Smooth muscle cell (in vitro differentiated cells): ENCODE results near the gene BCS1L. TPM values are rescaled to one million over a fixed set of nuclear protein-coding genes. Genes with fewer than 3 reads are reported as not detected.

ENCODE experiments used
- DNase-seq: peaks from one replicate; lab custom pipeline; 2025; ENCODE audit not compliant: unreplicated experiment; lab: John Stamatoyannopoulos, UW
- H2AFZ ChIP-seq: fragments of 200-600 bp; sonication (generic); 2 replicates; pipeline ENCODE4 v1.6.0; 2016; ENCODE audit warnings: antibody characterized with exemption, low read depth, mild to moderate bottlenecking
- H3F3A ChIP-seq: fragments of 200-600 bp; sonication (generic); 2 replicates; pipeline ENCODE4 v1.6.0; 2017; ENCODE audit warnings: antibody characterized with exemption, low read depth
- H3K27ac ChIP-seq: fragments of 200-600 bp; sonication (generic); 2 replicates; pipeline ENCODE4 v1.5.1; 2016; ENCODE audit warnings: low read depth, mild to moderate bottlenecking
- H3K27me3 ChIP-seq: fragments of 200-600 bp; sonication (generic); 2 replicates; pipeline ENCODE4 v1.6.1; 2016; ENCODE audit warnings: low read depth, mild to moderate bottlenecking
- H3K36me3 ChIP-seq: fragments of 200-600 bp; sonication (generic); 2 replicates; pipeline ENCODE4 v1.5.1; 2016; ENCODE audit warnings: low read depth
- H3K4me1 ChIP-seq: fragments of 200-600 bp; sonication (generic); 2 replicates; pipeline ENCODE4 v1.5.1; 2016; ENCODE audit warnings: low read depth
- H3K4me2 ChIP-seq: fragments of 200-600 bp; sonication (generic); 2 replicates; pipeline ENCODE4 v1.6.0; 2016; ENCODE audit warnings: mild to moderate bottlenecking
- H3K4me3 ChIP-seq: fragments of 200-600 bp; sonication (generic); 2 replicates; pipeline ENCODE4 v1.5.1; 2016; ENCODE audit warnings: mild to moderate bottlenecking
- H3K79me2 ChIP-seq: fragments of 200-600 bp; sonication (generic); 2 replicates; pipeline ENCODE4 v1.6.0; 2016; ENCODE audit warnings: low read depth, mild to moderate bottlenecking
- H3K9ac ChIP-seq: fragments of 200-600 bp; sonication (generic); 2 replicates; pipeline ENCODE4 v1.6.0; 2016; ENCODE audit warnings: low read depth
- H3K9me3 ChIP-seq: fragments of 200-600 bp; sonication (generic); replicated peaks from 2 replicates; pipeline ENCODE4 v1.5.1; 2016; ENCODE audit warnings: low read depth
- H4K20me1 ChIP-seq: fragments of 200-600 bp; sonication (generic); 2 replicates; pipeline ENCODE4 v1.6.0; 2016; ENCODE audit warnings: low read depth
- CTCF ChIP-seq: fragments of 200-600 bp; sonication (generic); IDR thresholded peaks from 2 replicates; pipeline ENCODE4 v1.5.1; 2017; ENCODE audit warnings: borderline replicate concordance, mild to moderate bottlenecking, antibody characterized with exemption; ENCODE audit not compliant: insufficient read depth, poor library complexity, severe bottlenecking
- WGBS: methylation state at CpG from one replicate; pipeline ENCODE4 v1.1.7; 2016; ENCODE audit warnings: low lambda C conversion rate; 5-methylcytosine and 5-hydroxymethylcytosine counted together
- polyA plus RNA-seq: library from polyadenylated mRNA; unstranded; fragments of >200 nt; fragmentation: Nextera tagmentation; extraction: Ambion mirVana; gene quantifications from 2 replicates; pipeline ENCODE4 v1.2.1, GENCODE V29; 2016
- total RNA-seq: library from RNA; depleted of rRNA; stranded (reverse); fragments of >200 nt; gene quantifications from 2 replicates; pipeline ENCODE4 v1.2.3, GENCODE V29; 2014

The BCS1L gene
- total and polyA plus RNA-seq, 2 experiments from 2014 or later, result 23.8 to 39.5 TPM

GRCh38 chr2:218710334-218710686 lies 50.8 kb downstream of the BCS1L start:
- WGBS, result 64% methylated on average over 14 of the region's 14 CpGs
- no peak for DNase-seq
- Histone ChIP-seq H3K4me2 (peak overlapping the region; percentile 61), H4K20me1 (peaks cover 10% of the 10 kb centered on the region), H3K4me3 (peak overlapping the region; percentile 53), H3K4me1 (no peaks in the 10 kb centered on the region), H2AFZ (peak overlapping the region; percentile 25), H3F3A (no peaks in the 10 kb centered on the region), H3K36me3 (no peaks in the 10 kb centered on the region), H3K9me3 (no peaks in the 10 kb centered on the region), H3K27me3 (no peaks in the 10 kb centered on the region), H3K27ac (no peak overlapping the region), H3K9ac (no peak overlapping the region), H3K79me2 (peaks cover 37% of the 10 kb centered on the region)
- TF ChIP-seq CTCF, result no peak

- Histone ChIP-seq H3K79me2 (peaks cover 41% of the 10 kb centered on the region), H3K4me3 (peak within 1 kb of the TSS; percentile 53)
Observed at GRCh38 chr2:218710687-218711549, 51.4 kb downstream of the BCS1L start, which contains the start of gene TTLL4. TSS of gene TTLL4 (plus strand) at chr2:218710835. CDS start at chr2:218737677, 26,842 bp downstream.

GRCh38 chr2:218711550-218711929 lies 52.1 kb downstream of the BCS1L start:
- Histone ChIP-seq H4K20me1 (peaks cover 18% of the 10 kb centered on the region), H3K9me3 (no peaks in the 10 kb centered on the region), H3K27me3 (no peaks in the 10 kb centered on the region), H3K27ac (peak overlapping the region; percentile 78), H3K4me1 (no peaks in the 10 kb centered on the region), H3K36me3 (peaks cover 4% of the 10 kb centered on the region), H2AFZ (peak overlapping the region; percentile 22), H3K9ac (peak overlapping the region; percentile 78), H3K4me2 (peak overlapping the region; percentile 82), H3K79me2 (peaks cover 47% of the 10 kb centered on the region), H3F3A (no peaks in the 10 kb centered on the region), H3K4me3 (peak overlapping the region; percentile 53)
- no peak for DNase-seq
- WGBS, result 1% methylated on average over 5 of the region's 5 CpGs
- no peak for TF ChIP-seq CTCF

More at GRCh38 chr2:218710687-218711549, 51.4 kb downstream of the BCS1L start, which contains the start of gene TTLL4:
- H2AFZ ChIP-seq, result peak within 1 kb of the TSS; percentile 25
- H3K36me3 ChIP-seq, result peaks cover 1% of the 10 kb centered on the region
- TF ChIP-seq CTCF, result peak; percentile 67
- peak within 1 kb of the TSS; percentile 82 for H3K4me2 ChIP-seq
- WGBS, result 1% methylated on average over 55 of the region's 74 CpGs
- H3K27me3 ChIP-seq, result no peaks in the 10 kb centered on the region
- no peaks in the 10 kb centered on the region for H3K9me3 ChIP-seq
- DNase-seq, result peak; percentile 94
- peaks cover 14% of the 10 kb centered on the region for H4K20me1 ChIP-seq
- H3K27ac ChIP-seq, result peak within 1 kb of the TSS; percentile 78
- peak within 1 kb of the TSS; percentile 78 for H3K9ac ChIP-seq
- H3F3A ChIP-seq, result no peaks in the 10 kb centered on the region
- no peaks in the 10 kb centered on the region for H3K4me1 ChIP-seq

Other genes with a start within 250 kb of the BCS1L start
- gene VIL1, start 240.6 kb upstream of the BCS1L start, total RNA-seq, result not detected in 2 replicates
- 0.14 and 0.15 TPM in 2 replicates for gene VIL1, start 240.6 kb upstream of the BCS1L start, polyA plus RNA-seq
- 10.8 and 14.2 TPM in 2 replicates for gene USP37, start 91.3 kb upstream of the BCS1L start, total RNA-seq
- 3.6 and 4.2 TPM in 2 replicates for gene USP37, start 91.3 kb upstream of the BCS1L start, polyA plus RNA-seq
- gene CNOT9, start 90.8 kb upstream of the BCS1L start, total RNA-seq, result 47.2 and 57.8 TPM in 2 replicates
- 16.5 and 26.0 TPM in 2 replicates for gene CNOT9, start 90.8 kb upstream of the BCS1L start, polyA plus RNA-seq
- gene PLCD4, start 51.8 kb upstream of the BCS1L start, total RNA-seq, result 0.18 TPM in 2 replicates
- 0.63 and 2.5 TPM in 2 replicates for gene PLCD4, start 51.8 kb upstream of the BCS1L start, polyA plus RNA-seq
- gene ZNF142, start 60 bp upstream of the BCS1L start, total RNA-seq, result 3.9 and 5.8 TPM in 2 replicates
- gene ZNF142, start 60 bp upstream of the BCS1L start, polyA plus RNA-seq, result 6.9 and 7.3 TPM in 2 replicates
- 43.1 and 44.3 TPM in 2 replicates for gene RNF25, start 12.3 kb downstream of the BCS1L start, total RNA-seq
- gene RNF25, start 12.3 kb downstream of the BCS1L start, polyA plus RNA-seq, result 33.5 and 36.1 TPM in 2 replicates
- gene STK36, start 12.4 kb downstream of the BCS1L start, total RNA-seq, result 22.2 and 22.7 TPM in 2 replicates
- gene STK36, start 12.4 kb downstream of the BCS1L start, polyA plus RNA-seq, result 18.8 and 32.3 TPM in 2 replicates
- gene TTLL4, start 51.2 kb downstream of the BCS1L start, total RNA-seq, result 21.5 and 38.3 TPM in 2 replicates
- 22.5 and 24.3 TPM in 2 replicates for gene TTLL4, start 51.2 kb downstream of the BCS1L start, polyA plus RNA-seq
- 9.6 and 11.2 TPM in 2 replicates for gene CYP27A1, start 122.5 kb downstream of the BCS1L start, total RNA-seq
- gene CYP27A1, start 122.5 kb downstream of the BCS1L start, polyA plus RNA-seq, result 11.5 and 14.9 TPM in 2 replicates
- gene PRKAG3, start 172.1 kb downstream of the BCS1L start, total RNA-seq, result not detected in 2 replicates
- not detected in 2 replicates for gene PRKAG3, start 172.1 kb downstream of the BCS1L start, polyA plus RNA-seq
- 9.3 and 12.1 TPM in 2 replicates for gene WNT6, start 200.1 kb downstream of the BCS1L start, total RNA-seq
- gene WNT6, start 200.1 kb downstream of the BCS1L start, polyA plus RNA-seq, result 7.9 and 44.6 TPM in 2 replicates
- gene WNT10A, start 221.2 kb downstream of the BCS1L start, total RNA-seq, result 3.5 and 3.6 TPM in 2 replicates
- 2.3 and 21.2 TPM in 2 replicates for gene WNT10A, start 221.2 kb downstream of the BCS1L start, polyA plus RNA-seq